OCI-LY7 (cell line): ENCODE data around the gene SLC5A12. TPM values are rescaled to one million over a fixed set of nuclear protein-coding genes. Genes with fewer than 3 reads are reported as not detected.

ENCODE experiments used
- BruUV-seq: library from RNA; stranded (reverse); fragments of 400-500 nt; replicated peaks from 2 replicates; lab custom pipeline; 2021; lab: Mats Ljungman, UMichigan
- CTCF ChIA-PET: fragments of 300-600 bp; sonication (Branson Sonifier 250); formaldehyde crosslinking; loops from one replicate; lab custom pipeline; 2022; ENCODE audit warnings: antibody characterized with exemption; ENCODE audit not compliant: unreplicated experiment; lab: Charles Lee
- POLR2A ChIA-PET: fragments of 300-600 bp; sonication (Branson Sonifier 250); formaldehyde crosslinking; loops from one replicate; lab custom pipeline; 2022; ENCODE audit warnings: antibody characterized with exemption; lab: Charles Lee
- DNase-seq: peaks from one replicate; pipeline ENCODE4 v3.0.0-alpha.2; 2015; ENCODE audit warnings: low spot score
- H2AFZ ChIP-seq: fragments of 200-600 bp; sonication (generic), shearing (Covaris generic); 2 replicates; pipeline ENCODE4 v1.6.1; 2014; ENCODE audit warnings: mild to moderate bottlenecking, antibody characterized with exemption, low read length, moderate library complexity
- H3K27ac ChIP-seq: fragments of 200-600 bp; sonication (generic); 2 replicates; pipeline ENCODE4 v1.5.1; 2014; ENCODE audit warnings: mixed run types, low read depth, mild to moderate bottlenecking, moderate library complexity, low read length, inconsistent platforms; ENCODE audit not compliant: poor library complexity, severe bottlenecking
- H3K36me3 ChIP-seq: fragments of 200-600 bp; sonication (generic); 2 replicates; pipeline ENCODE4 v1.6.1; 2014; ENCODE audit warnings: mild to moderate bottlenecking, antibody characterized with exemption, low read length, moderate library complexity, mixed read lengths; ENCODE audit not compliant: insufficient read depth
- H3K4me1 ChIP-seq: fragments of 200-600 bp; sonication (generic); 2 replicates; pipeline ENCODE4 v1.5.1; 2014; ENCODE audit warnings: mild to moderate bottlenecking, low read length; ENCODE audit not compliant: insufficient read depth, poor library complexity, severe bottlenecking
- H3K4me2 ChIP-seq: fragments of 200-600 bp; sonication (generic); 2 replicates; pipeline ENCODE4 v1.6.1; 2014; ENCODE audit warnings: mild to moderate bottlenecking, low read length
- H3K4me3 ChIP-seq: fragments of 200-600 bp; sonication (generic); 2 replicates; pipeline ENCODE4 v1.5.1; 2014; ENCODE audit warnings: mild to moderate bottlenecking, low read depth, low read length; ENCODE audit not compliant: poor library complexity, severe bottlenecking
- H3K79me2 ChIP-seq: fragments of 200-600 bp; sonication (generic); 2 replicates; pipeline ENCODE4 v1.6.1; 2016; ENCODE audit warnings: low read depth, mild to moderate bottlenecking, low read length, moderate library complexity, mixed read lengths; ENCODE audit not compliant: insufficient read depth
- H3K9me2 ChIP-seq: fragments of 200-600 bp; sonication (generic); 2 replicates; pipeline ENCODE4 v1.6.1; 2016; ENCODE audit warnings: mild to moderate bottlenecking, low read length, mixed read lengths; ENCODE audit not compliant: insufficient read depth
- H3K9me3 ChIP-seq: fragments of 200-600 bp; sonication (generic); 2 replicates; pipeline ENCODE4 v1.6.1; 2014; ENCODE audit warnings: mild to moderate bottlenecking, mixed run types, low read length, mixed read lengths
- H4K20me1 ChIP-seq: fragments of 200-600 bp; sonication (generic); 2 replicates; pipeline ENCODE4 v1.6.1; 2014; ENCODE audit warnings: mild to moderate bottlenecking, antibody characterized with exemption, low read length, moderate library complexity, mixed read lengths; ENCODE audit not compliant: insufficient read depth
- EZH2phosphoT487 ChIP-seq: fragments of 200-600 bp; sonication (generic); IDR thresholded peaks from 2 replicates; pipeline ENCODE4 v1.6.1; 2018; ENCODE audit warnings: low read depth, borderline replicate concordance, mild to moderate bottlenecking, mixed run types, antibody characterized with exemption, low read length, moderate library complexity, mixed read lengths
- intact Hi-C: fragments of 100-400 bp; cut with micrococcal nuclease; formaldehyde crosslinking; loops from one replicate; pipeline ENCODE4 v1.10.0; 2022; ENCODE audit not compliant: unreplicated experiment
- total RNA-seq, 2 experiments: library from RNA; depleted of rRNA in 1 of 2; stranded (reverse); fragments of >200 nt in 1 of 2; shearing (Covaris generic) in 1 of 2; gene quantifications; 2 replicates each; pipeline ENCODE4 v1.2.3, GENCODE V29; 2014 to 2022
- TF ChIP-seq, protein P1 (sequence below): fragments of 200-600 bp; sonication (generic); conservative IDR thresholded peaks from 2 replicates; pipeline ENCODE4 v1.5.1; 2014; ENCODE audit warnings: mild to moderate bottlenecking, antibody characterized with exemption, low read length, moderate library complexity, mixed read lengths

Gene SLC5A12
- total RNA-seq, 2 experiments from 2014 or later = not detected

GRCh38 chr11:26696330-26696729, 25.5 kb downstream of the SLC5A12 start:
- TF ChIP-seq EZH2phosphoT487 = no peak
- TF ChIP-seq, protein P1, sequence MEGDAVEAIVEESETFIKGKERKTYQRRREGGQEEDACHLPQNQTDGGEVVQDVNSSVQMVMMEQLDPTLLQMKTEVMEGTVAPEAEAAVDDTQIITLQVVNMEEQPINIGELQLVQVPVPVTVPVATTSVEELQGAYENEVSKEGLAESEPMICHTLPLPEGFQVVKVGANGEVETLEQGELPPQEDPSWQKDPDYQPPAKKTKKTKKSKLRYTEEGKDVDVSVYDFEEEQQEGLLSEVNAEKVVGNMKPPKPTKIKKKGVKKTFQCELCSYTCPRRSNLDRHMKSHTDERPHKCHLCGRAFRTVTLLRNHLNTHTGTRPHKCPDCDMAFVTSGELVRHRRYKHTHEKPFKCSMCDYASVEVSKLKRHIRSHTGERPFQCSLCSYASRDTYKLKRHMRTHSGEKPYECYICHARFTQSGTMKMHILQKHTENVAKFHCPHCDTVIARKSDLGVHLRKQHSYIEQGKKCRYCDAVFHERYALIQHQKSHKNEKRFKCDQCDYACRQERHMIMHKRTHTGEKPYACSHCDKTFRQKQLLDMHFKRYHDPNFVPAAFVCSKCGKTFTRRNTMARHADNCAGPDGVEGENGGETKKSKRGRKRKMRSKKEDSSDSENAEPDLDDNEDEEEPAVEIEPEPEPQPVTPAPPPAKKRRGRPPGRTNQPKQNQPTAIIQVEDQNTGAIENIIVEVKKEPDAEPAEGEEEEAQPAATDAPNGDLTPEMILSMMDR = no peak
- H3K4me1 ChIP-seq = no peaks in the 10 kb centered on the region
- no peaks in the 10 kb centered on the region for H3K9me2 ChIP-seq
- ChIA-PET POLR2A (no interaction called here), CTCF (no interaction called here)
- intact Hi-C loops = no loop called here
- H3K4me2 ChIP-seq = no peak overlapping the region
- H4K20me1 ChIP-seq = no peaks in the 10 kb centered on the region
- no peak overlapping the region for H2AFZ ChIP-seq
- no TSS peak for BruUV-seq
- no peaks in the 10 kb centered on the region for H3K79me2 ChIP-seq
- no peak for DNase-seq
- no peak overlapping the region for H3K27ac ChIP-seq
- H3K9me3 ChIP-seq = no peaks in the 10 kb centered on the region
- no peak overlapping the region for H3K4me3 ChIP-seq
- H3K36me3 ChIP-seq = no peaks in the 10 kb centered on the region

GRCh38 chr11:26688701-26689100, 33.2 kb downstream of the SLC5A12 start:
- Histone ChIP-seq H3K4me3 (no peak overlapping the region), H3K4me1 (no peaks in the 10 kb centered on the region), H3K4me2 (no peak overlapping the region), H4K20me1 (no peaks in the 10 kb centered on the region), H3K27ac (no peak overlapping the region), H3K79me2 (no peaks in the 10 kb centered on the region), H2AFZ (no peak overlapping the region), H3K9me3 (no peaks in the 10 kb centered on the region), H3K36me3 (no peaks in the 10 kb centered on the region), H3K9me2 (no peaks in the 10 kb centered on the region)
- intact Hi-C loops = no loop called here
- DNase-seq = no peak
- BruUV-seq = no TSS peak
- ChIA-PET CTCF (no interaction called here), POLR2A (interaction anchor here (0.6 kb wide), 1 partner anchor 401 kb away, joined by 3 read pairs; no protein-coding TSS in a partner anchor)
- no peak for TF ChIP-seq EZH2phosphoT487
- TF ChIP-seq, protein P1 = no peak

DNA sequence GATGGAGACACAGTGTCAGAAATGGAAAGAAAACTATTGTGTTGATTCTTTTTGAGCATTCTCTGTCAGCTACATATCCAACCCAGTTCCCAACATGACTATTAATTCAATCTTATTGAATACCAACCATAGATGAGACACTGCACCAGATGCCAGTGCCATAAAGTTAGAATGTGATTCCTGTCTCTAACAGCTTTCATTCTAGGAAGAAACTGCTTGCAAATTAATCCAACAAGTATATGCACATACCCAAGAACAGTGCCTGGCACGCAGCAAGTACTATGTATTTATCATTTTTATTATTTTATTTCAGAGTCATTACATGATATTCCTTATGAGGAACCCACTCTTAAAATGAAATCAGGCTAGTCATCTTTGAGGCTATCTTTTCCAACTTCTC, 34.5 kb downstream of the SLC5A12 start:
- Histone ChIP-seq H2AFZ (no peak overlapping the region), H3K79me2 (no peaks in the 10 kb centered on the region), H3K4me3 (no peak overlapping the region), H3K27ac (no peak overlapping the region), H3K4me2 (no peak overlapping the region), H3K9me3 (no peaks in the 10 kb centered on the region), H3K36me3 (no peaks in the 10 kb centered on the region), H4K20me1 (no peaks in the 10 kb centered on the region), H3K9me2 (no peaks in the 10 kb centered on the region), H3K4me1 (no peaks in the 10 kb centered on the region)
- POLR2A ChIA-PET = no interaction called here
- CTCF ChIA-PET = no interaction called here
- intact Hi-C loops = no loop called here
- DNase-seq = no peak
- no peak for TF ChIP-seq EZH2phosphoT487
- TF ChIP-seq, protein P1 = no peak
- no TSS peak for BruUV-seq
